Progenitor cell of endocrine pancreas (in vitro differentiated cells): ENCODE measurements around the gene SH3PXD2A. TPM values are rescaled to one million over a fixed set of nuclear protein-coding genes. Genes with fewer than 3 reads are reported as not detected.

ENCODE experiments used
- DNase-seq: peaks from one replicate; pipeline ENCODE4 v3.0.0; 2021; ENCODE audit warnings: low spot score; ENCODE audit not compliant: unreplicated experiment
- H3K27ac Mint-ChIP-seq: 2 replicates; pipeline ENCODE4 v1.8.0; 2021; ENCODE audit warnings: mild to moderate bottlenecking, moderate library complexity, mixed read lengths
- H3K27me3 Mint-ChIP-seq: 2 replicates; pipeline ENCODE4 v1.8.0; 2021; ENCODE audit warnings: mixed read lengths
- H3K36me3 Mint-ChIP-seq: 2 replicates; pipeline ENCODE4 v1.8.0; 2022; ENCODE audit warnings: mixed read lengths; ENCODE audit not compliant: insufficient read depth
- H3K4me1 Mint-ChIP-seq: 2 replicates; pipeline ENCODE4 v1.8.0; 2021; ENCODE audit warnings: low read depth, mixed read lengths
- H3K4me3 Mint-ChIP-seq: 2 replicates; pipeline ENCODE4 v1.8.0; 2021; ENCODE audit warnings: low read depth, mild to moderate bottlenecking, moderate library complexity, mixed read lengths
- H3K9me3 Mint-ChIP-seq: 2 replicates; pipeline ENCODE4 v1.8.0; 2021; ENCODE audit warnings: low read depth, mixed read lengths
- CTCF ChIP-seq: fragments of 200-600 bp; sonication (generic); IDR thresholded peaks from one replicate; pipeline ENCODE4 v1.5.0; 2021; ENCODE audit warnings: antibody characterized with exemption, mild to moderate bottlenecking; ENCODE audit not compliant: unreplicated experiment
- total RNA-seq: library from RNA; stranded (reverse); gene quantifications from 2 replicates; pipeline ENCODE4 v1.2.1, GENCODE V29; 2021

Gene SH3PXD2A
- total RNA-seq, 1 donor from 2014 or later: 28.0 TPM

GRCh38 chr10:103600325-103600724 is 255.1 kb downstream of the SH3PXD2A start:
- H3K36me3 Mint-ChIP-seq: peaks cover 17% of the 10 kb centered on the region
- no peaks in the 10 kb centered on the region for H3K9me3 Mint-ChIP-seq
- H3K4me3 Mint-ChIP-seq: no peak overlapping the region
- no peak for DNase-seq
- no peak overlapping the region for H3K27ac Mint-ChIP-seq
- H3K27me3 Mint-ChIP-seq: no peaks in the 10 kb centered on the region
- H3K4me1 Mint-ChIP-seq: peaks cover 2% of the 10 kb centered on the region
- TF ChIP-seq CTCF: no peak

- Mint-ChIP-seq H3K4me1 (peaks cover 2% of the 10 kb centered on the region), H3K9me3 (no peaks in the 10 kb centered on the region), H3K4me3 (no peak overlapping the region), H3K27ac (no peak overlapping the region), H3K27me3 (no peaks in the 10 kb centered on the region), H3K36me3 (peaks cover 16% of the 10 kb centered on the region)
- no peak for TF ChIP-seq CTCF
- no peak for DNase-seq
These were observed 255.5 kb downstream of the SH3PXD2A start for GRCh38 chr10:103599907-103600306.

- Mint-ChIP-seq H3K4me3 (no peak overlapping the region), H3K4me1 (peaks cover 2% of the 10 kb centered on the region), H3K9me3 (no peaks in the 10 kb centered on the region), H3K36me3 (peaks cover 13% of the 10 kb centered on the region), H3K27me3 (no peaks in the 10 kb centered on the region), H3K27ac (peak overlapping the region; percentile 6)
- TF ChIP-seq CTCF: no peak
- DNase-seq: no peak
These were observed 256.2 kb downstream of the SH3PXD2A start for GRCh38 chr10:103599211-103599610.

GRCh38 chr10:103598654-103599115 is 256.7 kb downstream of the SH3PXD2A start:
- no peaks in the 10 kb centered on the region for H3K9me3 Mint-ChIP-seq
- peaks cover 10% of the 10 kb centered on the region for H3K36me3 Mint-ChIP-seq
- TF ChIP-seq CTCF: peak; percentile 71
- peak; percentile 35 for DNase-seq
- no peak overlapping the region for H3K4me3 Mint-ChIP-seq
- H3K27ac Mint-ChIP-seq: peak overlapping the region; percentile 6
- no peaks in the 10 kb centered on the region for H3K27me3 Mint-ChIP-seq
- peaks cover 2% of the 10 kb centered on the region for H3K4me1 Mint-ChIP-seq

- TF ChIP-seq CTCF: no peak
- H3K4me3 Mint-ChIP-seq: no peak overlapping the region
- H3K27me3 Mint-ChIP-seq: no peaks in the 10 kb centered on the region
- H3K9me3 Mint-ChIP-seq: no peaks in the 10 kb centered on the region
- DNase-seq: no peak
- peaks cover 2% of the 10 kb centered on the region for H3K4me1 Mint-ChIP-seq
- H3K27ac Mint-ChIP-seq: no peak overlapping the region
- H3K36me3 Mint-ChIP-seq: peaks cover 2% of the 10 kb centered on the region
These were observed 258.4 kb downstream of the SH3PXD2A start for GRCh38 chr10:103597003-103597402.
